Colon (tissue), 2 donors: Measurements from ENCODE around the gene CHRM4.

Experiments used
- FAIRE-seq: peaks from 2 replicates; lab custom pipeline; 2012; peaks lifted over from hg19 to GRCh38; lab: Jason Lieb, UNC
- donor health status: control.
- donor health status: control.

Gene CHRM4

DNA sequence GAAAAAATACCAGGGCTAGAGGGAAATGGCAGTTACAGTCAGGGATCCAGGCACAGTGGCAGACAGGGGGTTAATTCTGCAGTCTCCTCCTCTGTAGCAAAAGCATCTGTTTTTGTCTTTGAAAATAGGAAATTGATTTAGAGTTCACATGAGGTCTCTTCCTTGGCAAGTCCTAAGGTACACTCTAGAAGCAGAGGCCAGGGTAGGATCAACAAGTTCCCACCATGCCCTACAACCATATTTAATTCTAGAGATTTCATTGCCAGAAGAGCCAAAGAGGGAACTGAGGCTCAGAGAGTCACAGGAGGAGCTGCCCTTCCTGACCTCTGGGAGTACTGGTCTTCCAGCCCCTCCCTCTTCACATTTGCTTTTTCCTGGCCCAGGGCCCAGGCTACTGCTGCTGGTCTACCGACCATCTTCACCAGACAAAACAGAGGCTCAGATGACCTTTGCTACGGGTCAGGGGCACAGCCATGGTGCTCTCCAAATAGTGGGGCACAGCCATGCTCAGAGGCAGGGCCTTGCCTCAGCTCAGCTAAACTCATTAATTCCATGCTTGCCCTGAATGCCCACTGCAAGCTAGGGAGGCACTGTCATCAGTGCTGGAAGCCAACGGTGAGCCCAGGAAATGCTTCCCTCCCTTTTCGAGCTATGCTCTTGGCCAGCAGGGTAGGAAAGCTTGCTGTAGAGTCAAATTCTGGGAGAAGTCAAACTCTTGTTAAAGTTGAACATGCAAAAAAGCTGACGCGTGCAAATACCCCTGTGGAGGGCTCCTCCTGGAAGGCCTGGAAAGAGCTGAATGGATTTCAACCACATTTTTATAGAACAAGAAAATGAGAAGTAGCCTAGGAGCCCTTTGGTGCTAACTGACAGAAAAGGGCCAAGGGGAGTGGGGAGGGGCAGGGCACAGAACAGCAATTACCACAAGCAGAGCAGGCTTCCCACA is 11.7 kb upstream of the CHRM4 start:
- FAIRE-seq, result no peak

DNA sequence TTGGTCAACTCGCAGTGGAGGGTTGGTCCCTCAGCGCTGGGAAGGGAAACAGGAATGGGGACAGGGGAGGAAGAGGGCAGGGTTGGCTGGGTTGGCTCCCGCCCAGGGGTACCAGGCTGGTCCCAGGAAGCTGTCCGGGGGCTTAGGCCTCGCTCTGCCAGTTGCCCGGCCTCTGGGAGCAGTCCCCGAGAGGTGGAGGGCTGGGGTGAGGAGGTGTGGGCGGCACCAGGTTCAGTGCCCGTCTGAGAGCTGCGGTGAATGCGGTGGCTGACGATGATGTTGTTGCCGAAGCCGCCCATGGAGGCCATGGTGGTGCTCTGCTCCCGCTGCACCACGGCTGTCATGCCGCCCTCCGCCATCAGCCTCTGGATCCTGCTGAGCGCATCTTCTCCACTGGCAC is 6.0 kb upstream of the CHRM4 start:
- FAIRE-seq, result no peak

- FAIRE-seq, result no peak
These were observed 2.2 kb upstream of the CHRM4 start for GRCh38 chr11:46393759-46394158.

GRCh38 chr11:46393231-46393616 is 1.6 kb upstream of the CHRM4 start:
- FAIRE-seq, result no peak

DNA sequence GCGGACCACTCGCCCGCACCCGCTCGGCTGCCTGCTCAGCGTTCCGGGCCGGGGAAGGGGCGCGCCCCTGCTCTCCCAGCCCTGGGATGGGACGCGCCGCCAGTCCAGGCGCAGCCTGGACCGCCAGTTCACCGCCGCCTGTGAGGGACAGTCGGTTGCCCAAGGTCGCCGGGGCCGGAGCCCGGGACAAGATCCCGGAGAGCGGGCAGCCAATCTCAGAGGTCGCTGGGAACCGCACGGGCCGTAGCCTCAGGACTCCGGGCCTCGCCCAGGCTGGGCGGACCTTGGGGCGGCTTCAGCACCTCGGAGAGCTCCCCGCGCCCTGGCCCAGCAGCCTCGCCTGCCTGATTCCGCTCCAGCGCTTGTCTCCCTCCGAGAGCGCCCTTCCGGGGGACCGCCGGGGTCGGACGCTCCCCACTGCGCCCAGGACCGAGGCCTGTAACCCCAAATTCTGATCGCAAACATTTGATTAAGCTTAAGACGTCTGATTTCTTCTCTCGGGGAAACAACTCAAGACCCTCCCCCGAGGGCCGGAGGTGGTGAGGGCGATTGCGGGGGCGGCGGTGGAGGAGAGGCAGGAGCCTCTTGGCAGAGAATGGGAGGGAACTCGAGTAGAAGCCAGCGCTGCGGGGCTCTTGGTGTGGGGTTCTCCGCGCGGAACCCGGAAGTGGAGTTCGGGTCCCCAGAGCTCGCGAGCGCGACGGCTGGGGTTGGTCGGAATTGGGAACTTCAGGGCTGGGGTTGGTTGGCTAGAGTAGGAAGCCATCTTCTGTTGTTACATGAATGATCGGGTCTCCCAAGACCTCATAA is 1.1 kb upstream of the CHRM4 start:
- no peak for FAIRE-seq

GRCh38 chr11:46391186-46391577 is 394 bp downstream of the CHRM4 start:
- no peak for FAIRE-seq

DNA sequence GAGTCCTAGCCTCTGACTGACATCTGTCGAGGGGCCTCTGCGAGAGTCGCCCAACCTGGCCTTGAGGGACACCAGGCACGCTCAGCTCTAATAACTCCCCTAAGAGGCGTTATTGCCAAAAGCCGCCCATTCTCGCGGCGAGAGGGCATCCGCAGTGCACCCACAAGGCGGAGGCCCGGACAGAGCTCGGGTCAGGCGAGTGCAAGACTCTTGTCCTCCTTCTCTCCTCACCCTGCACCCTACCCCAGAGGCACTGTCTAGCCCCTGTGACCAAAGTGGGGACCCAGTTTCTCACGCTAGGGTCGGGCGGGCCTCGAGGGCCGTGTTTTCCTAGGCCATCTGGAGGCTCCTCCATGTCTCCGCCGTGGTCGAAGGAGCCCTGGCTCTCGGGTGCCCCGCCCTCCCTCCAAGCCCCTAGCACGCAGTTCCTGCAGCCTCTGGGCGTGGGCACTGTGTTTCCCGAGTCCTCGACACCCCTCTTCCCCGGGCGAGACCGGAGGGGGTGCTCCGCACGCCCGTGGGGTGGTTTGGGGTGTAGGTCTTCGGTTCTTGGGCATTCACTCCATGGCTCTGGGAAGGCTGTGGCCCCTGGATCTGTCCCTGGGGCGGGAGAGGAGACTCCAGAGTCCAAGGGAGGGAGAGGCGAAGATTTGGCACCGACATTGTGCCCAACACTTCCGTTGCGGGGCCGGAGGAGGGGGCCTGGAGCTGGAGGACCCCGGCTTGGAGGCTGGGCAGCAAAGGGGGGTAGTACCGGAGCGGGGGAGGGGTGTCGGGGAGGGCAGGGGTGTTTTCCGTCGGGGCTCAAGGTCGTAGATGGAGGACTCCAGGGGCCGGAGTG is 1.0 kb downstream of the CHRM4 start:
- FAIRE-seq, result no peak

DNA sequence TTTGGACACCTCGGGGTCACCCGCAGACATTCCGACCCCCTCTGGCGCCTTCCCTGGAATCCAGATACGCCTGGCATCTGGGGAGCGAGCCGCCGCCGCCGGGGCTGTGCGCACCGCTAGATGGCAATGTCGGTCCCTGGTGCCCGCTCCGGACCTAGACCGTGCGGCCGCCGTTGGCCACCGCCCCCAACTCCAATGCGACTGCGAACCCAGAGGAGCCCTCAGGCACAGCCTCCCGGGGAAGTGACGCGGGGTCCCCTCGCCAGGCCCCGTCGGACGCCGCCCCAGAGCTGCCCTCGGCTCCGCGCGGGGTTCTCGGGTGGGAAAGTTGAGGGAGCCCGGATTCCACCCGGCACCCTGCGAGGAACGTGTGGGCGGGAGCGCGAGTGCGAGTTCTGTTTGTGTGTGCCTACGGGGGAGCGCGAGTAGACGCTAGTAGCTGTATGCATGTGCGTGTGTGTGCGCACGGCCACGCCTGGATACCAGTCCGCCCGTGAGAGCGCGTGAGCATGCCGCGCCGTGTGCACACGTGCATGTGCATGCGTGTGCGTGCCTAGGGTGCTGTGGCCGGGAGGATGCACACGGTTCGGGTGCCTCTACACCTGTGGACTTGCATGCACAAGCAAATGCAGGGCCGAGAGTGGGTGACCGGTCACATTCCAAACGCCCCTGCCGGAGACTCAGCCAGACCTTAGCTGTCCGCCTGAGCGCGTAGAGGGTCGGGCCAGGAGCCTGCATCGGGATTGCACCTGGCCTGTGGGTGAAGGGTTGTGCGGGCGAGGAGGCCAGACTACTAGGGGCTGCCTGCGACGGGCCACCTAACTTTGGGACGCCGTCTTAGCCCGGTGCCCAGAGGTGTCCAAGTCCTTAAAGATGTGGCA is 1.9 kb downstream of the CHRM4 start:
- FAIRE-seq, result no peak

DNA sequence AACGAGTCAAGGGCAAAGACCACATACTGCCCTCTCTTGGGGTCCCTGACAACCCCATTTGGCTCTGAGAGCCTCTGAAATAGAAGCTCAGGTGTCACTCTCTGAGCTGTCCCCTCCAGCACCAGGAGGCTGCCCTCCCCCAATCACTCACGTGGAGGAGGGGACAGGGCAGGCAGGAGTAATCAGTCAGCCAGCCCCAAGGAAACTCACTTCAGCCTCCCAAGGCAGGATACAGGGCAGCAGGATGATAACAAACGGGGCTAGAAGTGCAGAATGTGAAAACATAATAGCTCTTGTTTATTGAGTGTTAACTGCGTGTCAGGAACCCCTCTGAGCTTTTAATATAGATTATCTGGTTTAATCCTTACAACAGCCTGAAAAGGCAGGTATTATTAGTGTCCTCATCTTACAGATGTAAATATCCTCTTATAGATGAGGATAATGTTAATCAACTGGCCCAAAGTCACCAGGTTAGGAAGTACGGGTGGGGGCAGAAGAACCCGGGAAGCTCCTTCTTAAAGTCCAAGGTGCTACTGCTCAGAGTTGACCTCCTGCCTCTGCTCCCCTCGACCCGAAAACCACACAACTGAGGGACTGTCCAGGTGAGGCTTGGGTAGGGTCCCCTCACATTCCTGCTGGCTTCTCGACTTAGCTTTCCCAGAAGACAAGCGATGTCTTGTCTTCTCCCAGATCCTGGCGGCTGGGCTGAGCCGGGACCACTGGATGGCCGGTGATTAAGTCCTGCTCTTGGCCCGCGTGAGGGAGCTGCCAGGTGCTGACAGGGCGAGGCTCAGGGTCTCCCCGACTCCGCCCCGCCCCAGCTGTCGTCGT is 2.7 kb downstream of the CHRM4 start:
- FAIRE-seq, result no peak

DNA sequence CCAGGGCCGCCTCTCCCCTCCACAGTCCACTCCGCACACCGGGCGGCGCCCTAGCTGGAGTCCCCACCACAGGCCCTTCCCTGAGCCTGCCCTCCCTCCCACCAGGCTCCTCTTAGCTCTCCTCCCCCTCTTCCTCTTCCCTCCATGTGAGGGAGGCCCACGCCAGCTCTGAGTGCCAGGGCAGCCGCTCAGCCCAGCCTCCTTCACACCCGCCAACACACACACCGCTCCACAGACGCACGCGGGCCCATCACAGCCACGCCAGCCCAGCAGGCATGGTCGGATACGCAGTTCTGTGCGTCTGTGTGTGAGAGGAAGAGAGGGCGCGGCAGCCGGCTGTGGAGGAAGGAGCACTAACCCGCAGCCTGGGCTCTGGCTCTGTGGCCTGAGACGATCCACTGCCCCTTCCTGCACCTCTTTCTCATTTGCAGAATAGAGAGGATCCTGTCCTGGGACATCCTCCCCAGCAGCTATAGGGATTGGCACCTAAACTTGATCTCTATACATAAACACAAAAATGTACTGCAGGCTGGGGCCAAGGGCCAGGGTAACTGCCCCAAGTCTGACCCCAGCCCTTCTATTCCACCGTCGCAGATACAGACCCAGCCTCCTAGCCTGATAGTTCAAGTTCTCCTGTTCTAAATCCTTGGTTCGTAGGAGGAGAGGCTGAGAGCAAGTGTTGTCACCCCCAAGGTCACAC is 3.5 kb downstream of the CHRM4 start:
- FAIRE-seq, result no peak

- FAIRE-seq, result no peak
These were observed 4.1 kb downstream of the CHRM4 start for GRCh38 chr11:46387456-46387855.

DNA sequence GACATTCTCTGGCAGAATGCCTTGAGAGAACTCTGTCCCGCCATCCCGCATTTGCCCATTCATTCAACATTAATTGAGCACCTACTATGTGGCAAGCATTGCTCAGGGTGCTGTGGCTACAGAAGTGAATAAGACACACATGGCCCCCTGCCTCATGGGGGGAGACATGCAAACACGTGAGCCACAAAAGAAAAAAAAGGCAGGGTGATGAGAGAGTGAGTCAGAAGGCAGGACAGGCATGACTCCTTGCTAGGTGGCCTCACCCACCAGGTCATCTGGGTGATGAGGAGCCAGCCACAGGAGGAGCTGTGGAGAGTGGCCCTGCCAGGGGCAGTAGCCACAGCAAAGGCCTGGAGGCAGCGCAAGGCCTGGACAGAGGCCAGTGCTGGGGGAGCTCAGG is 4.9 kb downstream of the CHRM4 start:
- FAIRE-seq, result no peak

- no peak for FAIRE-seq
These were observed 5.5 kb downstream of the CHRM4 start for GRCh38 chr11:46386005-46386578.

DNA sequence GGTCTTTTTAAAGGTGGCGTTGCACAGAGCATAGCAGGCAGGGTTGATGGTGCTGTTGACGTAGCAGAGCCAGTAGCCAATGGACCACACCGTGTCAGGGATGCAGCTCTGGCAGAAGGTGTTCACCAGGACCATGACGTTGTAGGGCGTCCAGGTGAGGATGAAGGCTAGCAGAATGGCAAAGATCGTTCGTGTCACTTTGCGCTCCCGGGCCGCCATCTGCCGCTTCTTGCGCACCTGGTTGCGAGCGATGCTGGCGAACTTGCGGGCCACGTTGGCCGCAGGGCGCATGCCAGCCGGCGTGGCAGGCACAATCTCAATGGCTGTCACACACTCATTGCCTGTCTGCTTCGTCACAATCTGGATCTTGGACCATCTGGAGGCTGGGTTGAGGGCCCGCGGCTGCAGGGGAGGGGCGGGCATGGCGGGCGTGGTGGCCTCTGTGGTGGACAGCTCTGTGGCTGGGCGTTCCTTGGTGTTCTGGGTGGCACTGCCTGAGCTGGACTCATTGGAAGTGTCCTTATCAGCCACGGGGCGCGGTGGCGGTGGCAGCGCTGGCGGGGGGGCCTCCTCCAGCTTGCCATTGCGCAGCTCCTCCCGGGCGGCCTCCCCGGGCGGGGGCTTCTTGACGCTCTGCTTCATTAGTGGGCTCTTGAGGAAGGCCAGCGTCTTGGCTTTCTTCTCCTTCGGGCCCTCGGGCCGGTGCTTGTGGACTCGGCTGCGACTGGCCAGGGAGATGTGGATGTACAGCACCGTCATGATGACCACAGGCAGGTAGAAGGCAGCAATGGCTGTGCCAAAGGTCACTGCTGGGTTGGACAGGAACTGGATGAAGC is 6.2 kb downstream of the CHRM4 start:
- no peak for FAIRE-seq

DNA sequence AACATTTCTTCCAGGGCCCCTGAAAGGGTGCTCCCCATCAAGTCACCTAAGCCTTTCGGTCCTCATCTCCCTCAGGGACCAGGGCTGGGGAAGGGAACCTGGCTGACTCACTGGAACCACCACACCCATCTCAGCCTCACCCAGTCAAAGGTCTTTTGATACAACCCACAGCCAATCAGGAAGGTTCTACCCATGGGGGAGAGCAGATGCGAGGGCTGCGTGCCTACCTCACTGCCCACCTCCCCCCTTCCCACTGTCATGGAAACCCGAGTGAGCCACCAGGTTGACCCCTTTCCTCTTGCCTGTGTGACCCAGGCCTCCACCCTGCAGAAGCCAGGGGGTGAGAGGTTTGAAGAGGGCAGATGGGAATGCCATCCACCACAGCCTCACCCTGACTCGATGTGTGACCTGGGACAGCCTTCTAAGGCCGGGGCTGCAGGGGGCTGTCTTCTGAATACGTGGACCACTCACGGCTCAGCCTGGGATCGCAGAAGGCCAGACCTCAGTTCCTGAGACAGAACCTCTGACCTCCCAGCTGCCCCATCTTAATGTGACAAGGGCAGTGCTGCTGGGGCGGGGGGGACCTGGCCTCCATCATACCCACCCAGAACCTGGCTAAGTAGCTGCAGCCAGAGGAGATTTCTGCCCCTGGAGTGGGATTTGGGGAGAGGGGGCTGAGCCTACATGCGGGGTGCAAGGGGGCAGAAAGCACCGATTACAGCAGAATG is 7.4 kb downstream of the CHRM4 start:
- FAIRE-seq, result no peak

- no peak for FAIRE-seq
These were observed 8.2 kb downstream of the CHRM4 start for GRCh38 chr11:46383404-46383758.

GRCh38 chr11:46382646-46383403 is 8.8 kb downstream of the CHRM4 start:
- FAIRE-seq, result no peak
